HL-60 (cell line): ENCODE data around the gene SBSN.
A peak's percentile ranks its signal among the peaks of the same experiment; 100 is the strongest.

Experiments used
- POLR2AphosphoS5 ChIP-seq: IDR thresholded peaks from 2 replicates; pipeline ENCODE4 v1.6.1; 2012; ENCODE audit warnings: low read depth
- REST ChIP-seq: IDR thresholded peaks from 2 replicates; pipeline ENCODE4 v1.6.1; 2012; ENCODE audit warnings: low read depth; ENCODE audit not compliant: insufficient replicate concordance
- SPI1 ChIP-seq: IDR thresholded peaks from 2 replicates; pipeline ENCODE4 v1.6.1; 2012; ENCODE audit warnings: low read depth, mild to moderate bottlenecking, borderline replicate concordance
- TF ChIP-seq, protein P1 (sequence below): IDR thresholded peaks from one replicate; pipeline ENCODE4 v1.5.1; 2011; ENCODE audit warnings: low read length, control low read depth, inconsistent platforms; ENCODE audit not compliant: insufficient read depth

GRCh38 chr19:35509861-35510625 lies 18.1 kb downstream of the SBSN start:
- TF ChIP-seq, protein P1, sequence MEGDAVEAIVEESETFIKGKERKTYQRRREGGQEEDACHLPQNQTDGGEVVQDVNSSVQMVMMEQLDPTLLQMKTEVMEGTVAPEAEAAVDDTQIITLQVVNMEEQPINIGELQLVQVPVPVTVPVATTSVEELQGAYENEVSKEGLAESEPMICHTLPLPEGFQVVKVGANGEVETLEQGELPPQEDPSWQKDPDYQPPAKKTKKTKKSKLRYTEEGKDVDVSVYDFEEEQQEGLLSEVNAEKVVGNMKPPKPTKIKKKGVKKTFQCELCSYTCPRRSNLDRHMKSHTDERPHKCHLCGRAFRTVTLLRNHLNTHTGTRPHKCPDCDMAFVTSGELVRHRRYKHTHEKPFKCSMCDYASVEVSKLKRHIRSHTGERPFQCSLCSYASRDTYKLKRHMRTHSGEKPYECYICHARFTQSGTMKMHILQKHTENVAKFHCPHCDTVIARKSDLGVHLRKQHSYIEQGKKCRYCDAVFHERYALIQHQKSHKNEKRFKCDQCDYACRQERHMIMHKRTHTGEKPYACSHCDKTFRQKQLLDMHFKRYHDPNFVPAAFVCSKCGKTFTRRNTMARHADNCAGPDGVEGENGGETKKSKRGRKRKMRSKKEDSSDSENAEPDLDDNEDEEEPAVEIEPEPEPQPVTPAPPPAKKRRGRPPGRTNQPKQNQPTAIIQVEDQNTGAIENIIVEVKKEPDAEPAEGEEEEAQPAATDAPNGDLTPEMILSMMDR = peak; percentile 69
- TF ChIP-seq SPI1 = no peak
- TF ChIP-seq POLR2AphosphoS5 = no peak
- TF ChIP-seq REST = no peak
